Measurements from ENCODE around the gene KLHL29.

Gene KLHL29

DNA sequence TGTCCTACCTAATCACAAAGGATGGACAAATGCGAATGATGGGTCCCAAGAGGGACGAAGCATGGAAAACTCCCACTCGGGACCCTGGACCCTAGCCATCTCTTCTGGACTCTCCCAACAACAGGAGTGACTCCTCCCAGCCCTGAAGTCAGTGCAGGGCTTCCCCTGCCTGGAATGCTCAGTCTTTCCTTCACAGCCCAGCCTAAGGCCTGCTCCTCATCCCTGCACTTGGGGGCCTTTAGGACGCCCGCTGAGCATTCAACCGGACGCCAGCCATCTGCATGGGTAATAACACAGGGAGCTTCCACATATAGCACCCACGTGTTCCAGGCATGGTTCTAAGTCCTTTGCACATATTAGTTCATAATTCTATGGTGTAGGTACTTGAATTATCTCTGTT is 237.5 kb downstream of the KLHL29 start:
- DNase-seq: no peak

DNA sequence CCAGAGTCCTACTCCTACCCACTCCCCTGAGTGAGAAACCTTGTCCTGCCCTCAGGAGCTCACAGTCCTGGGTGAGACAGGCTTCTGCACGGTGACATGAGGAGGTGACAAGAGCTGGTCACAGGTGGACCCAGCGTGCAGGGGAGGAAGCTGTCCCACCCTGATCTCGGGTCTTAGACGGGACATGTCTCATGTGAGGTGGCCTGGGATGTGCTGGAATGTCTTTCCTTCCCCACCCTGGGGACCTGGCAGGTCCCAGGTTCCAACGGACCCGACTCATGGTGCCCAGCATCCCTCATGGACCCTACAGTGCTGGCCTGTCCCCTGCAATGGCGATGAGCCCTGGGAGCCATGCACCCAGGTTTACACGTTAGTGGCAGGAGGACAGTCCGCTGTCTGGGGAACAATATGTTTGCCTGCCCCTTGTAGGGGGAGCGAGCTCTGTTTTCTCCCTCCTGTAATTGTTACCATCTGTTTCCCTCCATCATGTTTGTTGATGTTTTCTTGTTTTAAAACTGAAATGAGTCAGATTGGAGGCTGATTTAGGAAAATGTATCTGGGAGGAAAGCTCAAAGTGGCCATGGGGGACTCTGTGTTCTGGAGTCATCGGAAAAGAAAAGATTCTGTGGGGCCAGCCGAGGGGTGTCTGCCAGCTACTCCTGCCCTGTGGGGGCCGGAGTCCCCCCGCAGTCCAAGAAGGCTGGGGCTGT is 238.1 kb downstream of the KLHL29 start:
- no peak for DNase-seq

DNA sequence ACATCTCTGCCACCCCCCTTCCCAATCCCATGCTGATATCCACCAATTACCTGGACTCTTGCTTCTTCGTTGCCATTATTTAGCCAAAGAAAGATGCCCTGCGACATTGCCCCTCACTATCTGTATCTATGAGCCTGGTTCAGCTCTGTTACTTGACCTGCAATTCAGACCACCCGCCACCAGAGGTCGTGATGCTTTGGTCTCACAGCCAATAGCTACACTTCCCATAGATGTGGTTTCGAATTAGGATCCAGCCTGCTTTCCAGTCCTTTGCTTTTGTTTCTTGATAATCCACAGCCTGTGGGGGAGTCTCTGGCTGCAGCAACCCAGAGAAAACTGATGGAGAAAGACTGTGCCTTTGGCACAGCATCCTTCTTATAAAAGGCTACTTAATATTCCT is 239.4 kb downstream of the KLHL29 start:
- peak; percentile 41 for DNase-seq

DNA sequence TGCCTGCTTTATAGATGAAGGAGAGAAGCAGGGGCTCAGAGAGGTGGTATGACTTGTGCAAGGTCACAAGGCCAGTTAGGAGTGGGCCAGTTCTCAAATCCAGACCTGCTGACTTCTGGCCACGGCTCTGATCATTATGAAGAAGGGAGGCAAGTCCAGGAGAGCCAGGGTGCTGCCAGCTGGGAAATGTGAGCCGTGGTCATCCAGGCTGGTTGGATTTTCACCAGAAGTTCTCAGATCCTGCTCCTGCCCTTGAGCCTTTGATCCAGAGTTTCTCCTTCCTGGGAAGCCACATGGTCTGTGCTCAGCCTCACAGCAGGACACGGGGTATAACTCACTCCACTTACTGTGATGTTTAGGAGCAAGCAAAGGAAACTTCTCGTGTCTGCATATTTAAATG is 239.9 kb downstream of the KLHL29 start:
- DNase-seq: no peak

DNA sequence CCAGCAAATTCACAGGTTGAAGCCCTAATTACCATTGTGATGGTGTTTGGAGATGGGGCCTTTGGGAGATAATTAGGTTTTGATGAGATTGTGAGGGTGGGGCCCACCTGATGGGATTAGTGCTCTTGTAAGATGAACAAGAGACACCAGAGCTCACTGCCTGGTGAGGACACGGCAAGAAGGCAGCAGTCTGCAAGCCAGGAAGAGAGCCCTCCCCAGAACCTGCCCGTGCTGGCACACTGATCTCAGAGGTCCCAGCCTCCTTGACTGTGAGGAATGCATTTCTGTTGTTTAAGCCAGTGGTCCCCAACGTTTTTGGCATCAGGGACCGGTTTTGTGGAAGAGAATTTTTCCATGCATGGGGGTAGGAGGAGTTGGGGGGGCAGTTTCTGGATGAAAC is 240.7 kb downstream of the KLHL29 start:
- DNase-seq: no peak

DNA sequence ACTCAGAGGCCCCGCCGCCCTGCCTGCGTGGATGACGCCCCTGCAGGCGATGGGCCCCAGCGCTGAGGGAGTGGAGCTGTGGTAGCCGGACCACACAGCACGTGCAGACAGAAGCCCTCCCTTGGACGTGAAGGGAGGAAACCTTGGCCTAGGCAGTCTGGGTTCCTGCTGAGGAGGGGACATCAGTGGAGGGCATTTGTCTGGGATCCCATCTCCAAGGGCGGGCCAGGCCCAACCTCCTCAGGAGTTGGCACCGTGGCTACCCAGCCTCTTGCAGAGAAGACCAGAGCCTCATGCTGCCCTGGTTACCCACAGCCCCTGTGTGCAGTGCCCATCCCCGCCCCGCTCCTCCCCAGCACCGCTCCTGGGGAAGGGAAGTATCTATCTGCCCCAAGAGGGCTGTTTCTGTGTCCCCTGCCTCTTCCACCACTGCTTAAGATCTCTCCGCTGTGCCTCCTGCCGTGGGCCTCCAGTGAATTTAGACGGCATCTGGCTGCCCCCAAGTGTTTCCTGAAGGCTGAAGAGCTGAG is 241.8 kb downstream of the KLHL29 start:
- DNase-seq: no peak

DNA sequence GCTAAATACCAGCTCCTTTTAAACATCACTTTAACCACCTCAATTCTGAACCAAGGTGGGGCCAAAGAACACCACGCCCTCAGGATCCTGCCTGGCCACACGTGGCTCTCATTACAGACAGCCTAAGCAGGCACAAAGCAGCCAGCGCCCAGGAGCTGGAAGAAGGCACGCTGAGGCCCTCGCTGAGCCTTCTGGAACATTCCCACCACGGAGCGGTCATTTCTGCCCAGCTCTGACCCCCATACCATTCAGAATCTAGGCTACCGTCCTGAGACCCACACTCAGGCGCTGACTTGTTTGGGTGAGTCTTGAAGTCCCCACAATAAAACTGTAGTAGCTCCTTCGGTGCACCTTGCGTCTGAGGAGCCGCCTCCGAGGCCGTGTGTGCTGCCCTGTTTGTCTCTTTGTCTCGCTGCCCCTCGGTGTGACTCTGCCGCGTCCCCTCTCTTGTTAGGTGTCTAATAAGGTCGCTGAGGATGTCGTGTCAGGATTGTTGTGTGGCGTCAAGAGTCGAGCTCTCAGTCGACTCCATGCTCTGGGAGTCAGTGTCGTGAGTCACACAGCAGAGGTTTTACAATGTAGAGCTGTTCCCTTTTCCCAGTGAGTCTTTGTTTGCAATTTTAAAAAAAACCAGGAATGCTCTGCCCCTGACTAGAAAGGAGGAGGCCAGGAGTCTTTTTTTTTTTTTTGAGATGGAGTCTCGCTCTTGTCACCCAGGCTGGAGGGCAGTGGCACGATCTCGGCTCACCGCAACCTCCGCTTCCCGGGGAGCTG is 242.4 kb downstream of the KLHL29 start:
- no peak for DNase-seq

DNA sequence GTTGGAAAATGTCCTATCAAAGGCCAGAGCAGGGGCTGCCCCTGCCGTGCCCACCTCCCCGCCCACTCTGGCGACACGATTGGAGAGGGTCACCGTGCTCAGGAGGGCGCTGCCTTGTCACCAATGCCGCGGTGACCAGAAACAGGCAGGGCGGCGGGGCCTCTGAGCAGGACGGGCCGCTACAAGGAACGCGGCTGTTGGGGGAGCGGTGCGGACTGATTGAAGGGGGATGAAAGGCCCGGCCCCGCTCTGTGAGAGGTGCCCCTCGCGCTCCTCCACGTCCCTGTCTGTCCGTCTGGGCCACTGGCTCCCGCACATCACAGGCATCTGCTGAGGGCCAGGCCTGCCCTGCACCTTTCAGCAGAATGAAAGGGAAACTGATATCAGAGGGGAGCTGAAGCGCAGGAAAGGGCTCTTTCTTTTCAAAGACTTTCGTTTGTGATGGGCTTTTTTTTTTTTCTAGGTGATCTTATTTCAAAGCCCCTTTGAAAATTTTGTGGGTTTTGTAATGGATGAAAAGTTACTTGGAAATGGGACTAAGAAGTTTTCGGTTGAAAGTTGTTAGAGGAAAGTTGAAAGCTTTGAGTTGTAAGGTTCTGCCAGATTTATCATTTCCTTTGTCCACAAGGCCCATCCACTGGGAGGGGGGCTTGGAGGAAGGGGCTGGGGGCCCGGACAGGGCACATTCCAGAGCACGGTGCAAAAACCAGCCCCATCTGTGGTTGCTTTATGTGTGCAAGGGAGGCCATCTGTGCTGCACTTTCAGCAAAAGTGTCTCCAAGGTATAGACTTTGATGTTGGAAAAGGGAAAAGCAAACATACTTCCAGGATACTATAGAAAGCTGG is 244.2 kb downstream of the KLHL29 start:
- DNase-seq: no peak

DNA sequence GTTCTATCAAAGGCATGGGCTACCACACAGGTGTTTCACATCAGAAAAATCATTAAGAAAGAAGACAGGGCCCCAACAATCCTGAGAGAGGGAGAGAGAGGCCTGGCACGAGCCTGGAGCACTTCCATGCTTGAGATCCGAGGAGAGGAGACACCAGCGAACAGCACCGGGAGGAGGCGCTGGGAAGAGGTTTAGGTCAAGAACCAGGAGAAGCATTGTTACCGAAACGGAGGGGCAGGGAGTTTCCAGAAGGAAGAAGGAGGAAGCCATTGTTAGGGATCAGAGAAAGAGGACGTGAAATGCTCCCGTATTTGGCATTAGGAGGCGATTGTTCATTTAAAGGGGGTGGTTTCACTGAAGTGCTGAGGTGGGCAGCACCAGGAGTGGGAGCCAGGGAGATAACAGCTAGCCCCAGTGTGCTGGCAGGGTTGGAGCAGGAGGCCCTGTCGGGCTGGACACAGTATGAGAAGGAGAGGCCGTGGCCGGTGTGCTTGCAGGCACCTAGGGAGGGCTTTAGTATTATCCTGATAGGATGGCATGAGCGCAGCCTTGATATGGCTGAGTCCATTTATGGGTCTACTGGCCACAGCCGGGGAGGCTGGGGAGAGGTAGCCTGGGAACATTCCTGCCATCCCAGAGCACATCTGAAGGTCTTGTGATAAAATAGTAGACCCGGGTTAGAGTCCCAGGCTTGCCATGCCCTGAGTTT is 244.9 kb downstream of the KLHL29 start:
- no peak for DNase-seq

DNA sequence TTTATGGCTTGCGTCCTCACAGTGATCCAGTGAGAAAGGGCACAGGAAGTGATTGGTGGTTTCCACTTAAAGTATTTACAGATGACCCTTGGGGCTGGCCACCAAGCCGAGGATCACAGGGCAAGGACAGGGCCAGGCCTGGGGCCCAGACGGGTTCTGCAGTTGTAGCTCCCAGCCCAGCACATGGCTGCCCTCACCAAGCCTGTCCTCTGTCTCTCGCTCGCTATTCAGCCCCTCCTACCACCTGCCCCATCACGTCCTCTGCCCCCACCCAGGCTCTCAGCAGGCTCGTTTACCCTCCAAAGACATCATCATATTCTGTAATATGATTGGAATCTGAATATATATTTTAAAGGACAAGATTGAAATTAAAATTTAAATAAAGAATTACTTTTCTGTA is 246.0 kb downstream of the KLHL29 start:
- no peak for DNase-seq

DNA sequence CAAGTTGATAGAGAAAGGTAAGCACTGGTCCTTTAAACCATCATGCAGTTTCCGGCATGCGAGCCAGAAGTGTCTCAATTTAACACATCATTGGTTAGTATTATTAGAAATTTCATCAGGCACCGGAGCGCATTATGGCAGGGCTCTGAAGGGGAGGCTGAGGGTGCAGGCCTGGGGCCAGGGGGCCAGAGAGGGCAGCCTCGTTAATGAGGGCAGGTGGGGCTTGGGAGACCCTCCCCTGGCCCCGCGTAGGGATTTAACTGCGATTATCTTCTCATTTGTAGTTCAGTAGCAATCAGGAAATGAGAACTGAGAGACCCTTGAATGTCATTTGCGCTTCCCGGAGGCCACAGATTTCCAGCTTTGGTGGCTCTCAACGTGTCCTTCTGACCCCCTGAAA is 246.4 kb downstream of the KLHL29 start:
- no peak for DNase-seq

DNA sequence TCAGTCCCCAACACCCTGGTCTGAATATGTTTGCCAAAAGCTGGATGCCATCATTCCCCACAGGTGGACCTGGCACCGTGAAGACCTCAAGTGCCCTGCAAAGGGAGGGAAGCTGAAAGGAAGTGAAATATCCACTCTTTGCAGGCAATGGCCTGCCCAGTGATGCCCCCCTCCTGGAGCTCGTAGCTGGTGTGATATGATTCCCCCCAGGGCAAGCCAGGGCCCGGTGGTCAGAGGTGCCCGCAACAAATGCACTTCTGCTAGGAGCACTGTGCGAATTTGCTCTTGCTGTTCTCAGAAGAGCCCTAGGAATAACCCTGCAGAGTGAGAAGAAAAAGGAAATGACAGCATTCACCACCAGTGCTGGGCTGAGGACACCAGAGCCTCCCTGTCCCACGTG is 247.4 kb downstream of the KLHL29 start:
- DNase-seq: no peak

DNA sequence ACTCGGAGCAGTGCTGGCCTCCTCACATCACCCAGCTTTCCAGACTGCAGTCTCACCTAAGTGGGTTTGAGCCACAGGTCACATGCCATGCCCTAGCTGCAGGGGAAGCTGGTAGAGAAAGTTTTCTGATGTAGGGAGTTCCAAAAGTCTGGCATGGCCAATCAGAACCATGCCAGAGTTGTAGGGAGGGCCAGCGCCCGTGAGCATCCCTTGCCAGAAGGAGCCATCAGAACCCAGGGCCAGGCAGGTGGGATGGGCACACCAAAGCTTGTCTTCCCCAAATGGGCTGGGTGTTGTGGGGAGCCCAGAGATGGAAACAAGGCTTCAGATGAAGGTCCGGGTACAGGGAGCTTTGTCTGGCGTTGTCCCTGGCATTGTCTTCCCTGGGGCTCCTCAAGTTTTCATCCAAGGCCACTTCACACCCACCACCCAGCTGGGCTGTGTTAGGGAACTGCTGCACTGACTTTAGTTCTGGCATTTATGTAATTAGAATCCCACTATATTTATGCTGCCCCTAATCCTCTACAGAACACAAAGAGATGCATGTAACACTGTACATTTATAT is 247.9 kb downstream of the KLHL29 start:
- no peak for DNase-seq

DNA sequence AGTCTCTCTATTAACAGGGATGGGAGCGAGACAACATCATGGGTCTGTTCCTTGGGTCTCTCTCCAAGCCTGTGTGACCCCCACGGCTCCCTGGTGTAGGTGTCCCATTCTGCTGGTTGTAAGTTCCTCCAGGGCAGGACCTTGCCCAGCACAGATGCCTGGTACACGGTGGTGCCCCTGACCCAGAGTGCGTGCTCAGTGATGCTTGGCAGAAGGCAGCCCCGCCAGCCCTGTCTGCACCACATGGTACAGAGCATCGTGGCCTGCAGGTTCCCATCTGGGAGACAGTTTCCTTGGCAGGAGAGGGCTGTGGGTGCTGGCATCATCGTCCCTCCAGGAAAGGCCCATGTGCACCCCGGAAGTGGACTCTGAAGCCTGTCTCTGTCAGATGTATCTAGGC is 249.0 kb downstream of the KLHL29 start:
- no peak for DNase-seq

DNA sequence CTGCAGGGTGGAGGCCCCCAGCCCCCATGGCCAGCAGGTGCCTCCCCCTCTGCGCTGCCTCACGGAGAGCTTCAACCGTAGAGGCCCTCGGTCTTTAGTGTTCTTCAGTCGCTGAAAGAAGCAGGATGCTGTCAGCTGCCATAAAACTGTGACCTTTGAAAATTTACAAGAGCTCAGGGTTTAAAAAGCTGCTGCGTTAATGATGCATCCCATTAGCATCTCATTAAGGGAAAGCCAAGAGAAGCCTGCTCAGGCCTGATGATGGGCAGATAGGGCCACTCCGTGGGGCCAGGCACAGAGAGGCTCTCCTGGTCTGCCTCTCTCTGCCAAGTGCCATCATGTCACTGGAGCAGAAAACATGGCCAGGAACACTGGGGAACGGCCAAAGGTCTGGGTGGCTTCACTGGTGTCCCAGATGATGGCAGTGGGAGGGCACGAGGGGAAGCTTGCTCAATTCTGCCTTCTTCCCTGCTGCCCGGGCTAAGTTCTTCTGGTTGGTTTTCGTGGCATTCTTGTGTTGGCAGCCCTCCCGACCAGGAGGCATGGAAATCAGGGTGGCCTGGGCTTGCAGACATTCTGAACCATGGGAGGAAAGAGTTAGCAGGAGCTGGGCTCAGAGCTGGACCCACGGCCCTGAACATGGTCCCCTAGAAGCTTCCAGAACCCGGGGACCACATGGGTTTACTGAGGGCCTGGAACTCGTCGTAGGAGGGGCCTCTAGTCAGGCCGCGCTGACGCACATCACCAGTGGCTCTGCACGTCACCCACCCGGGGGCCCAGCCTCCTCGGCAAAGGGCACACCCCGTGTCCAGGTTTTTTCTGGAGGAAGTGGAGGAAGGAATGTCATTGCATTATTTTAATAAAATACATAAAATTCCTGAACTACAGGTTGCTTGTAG is 250.7 kb downstream of the KLHL29 start:
- DNase-seq: no peak

DNA sequence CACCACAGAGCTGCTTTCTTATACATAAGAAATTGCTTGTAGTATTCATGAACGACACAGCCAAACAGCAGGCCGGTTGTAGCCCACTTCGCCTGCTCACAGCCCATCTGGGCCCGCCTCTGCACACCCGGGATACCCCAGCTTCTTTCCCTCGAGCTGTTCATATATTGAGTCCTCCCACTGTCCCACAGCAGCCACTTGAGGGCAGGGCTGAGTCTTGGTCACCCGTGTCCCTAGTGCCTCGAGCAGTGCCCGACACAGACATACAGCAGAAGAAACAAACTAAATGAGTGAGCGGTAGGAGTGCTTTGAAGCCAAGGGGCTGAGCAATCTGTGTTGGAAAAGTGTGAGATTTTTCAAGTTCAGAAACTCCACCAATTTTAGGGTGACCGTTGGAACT is 251.4 kb downstream of the KLHL29 start:
- DNase-seq: no peak

DNA sequence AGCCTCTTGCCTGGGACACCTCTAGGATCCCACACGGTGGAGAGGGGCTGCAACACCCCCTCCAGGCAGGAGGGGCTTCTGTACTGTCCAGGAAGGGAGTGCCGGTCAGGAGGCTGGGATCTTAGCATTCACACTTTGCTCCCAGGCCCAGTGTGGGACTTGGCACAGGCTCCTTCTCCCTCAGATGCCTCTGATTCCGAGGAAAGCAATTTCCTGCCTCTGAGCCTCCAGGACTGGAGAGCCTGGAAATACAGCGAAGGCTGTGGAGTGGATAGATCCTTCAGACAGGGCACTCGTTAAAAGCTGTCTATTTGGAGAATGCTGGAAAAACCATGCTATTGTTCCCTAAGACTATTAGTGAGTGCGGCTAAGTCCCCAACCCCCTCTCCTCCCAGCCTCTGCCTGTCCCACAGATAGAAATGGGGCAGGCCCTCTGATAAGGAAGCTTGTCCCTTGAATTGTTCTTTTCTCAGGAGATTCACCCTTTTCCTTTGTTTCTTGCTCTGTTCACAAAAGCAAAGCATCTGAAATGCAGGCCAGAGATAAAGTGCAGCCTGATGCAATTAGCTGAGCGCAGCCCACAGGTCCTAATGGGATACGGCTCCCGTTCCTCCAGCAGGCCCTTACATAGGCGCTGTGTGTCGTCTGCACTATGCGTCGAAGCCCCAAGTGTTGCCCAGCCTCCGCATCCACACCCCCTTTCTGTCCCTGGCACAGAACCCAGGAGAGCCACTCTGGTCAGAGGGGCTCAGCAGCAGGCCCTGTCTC is 252.2 kb downstream of the KLHL29 start:
- DNase-seq: no peak

DNA sequence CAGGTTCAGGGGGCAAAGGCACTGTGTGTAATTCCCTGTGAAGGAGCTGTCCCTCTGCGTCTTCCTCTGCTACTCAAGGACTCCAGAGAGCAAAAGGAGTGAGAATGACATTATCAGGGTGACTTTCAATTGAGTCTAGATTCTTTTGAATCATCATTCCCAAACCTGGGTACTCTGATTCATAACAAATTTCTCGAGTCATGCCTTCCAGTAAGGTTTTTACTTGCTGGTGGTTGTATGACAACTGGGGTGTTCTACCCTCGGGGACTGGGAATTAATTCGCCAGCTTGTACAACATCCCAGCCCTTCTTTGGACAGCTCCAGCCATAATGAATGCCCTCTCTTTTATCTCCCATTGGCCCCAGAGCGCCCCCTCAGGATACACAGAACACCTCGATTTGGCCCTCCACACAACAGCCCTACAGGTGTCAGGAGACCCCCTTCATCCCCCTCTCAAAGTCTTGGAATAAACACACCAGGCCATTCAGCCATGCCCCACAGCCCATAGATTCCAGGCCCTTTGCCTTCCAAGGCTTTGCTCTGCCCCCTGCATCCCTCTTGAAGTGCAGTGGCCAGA is 254.5 kb downstream of the KLHL29 start:
- no peak for DNase-seq

DNA sequence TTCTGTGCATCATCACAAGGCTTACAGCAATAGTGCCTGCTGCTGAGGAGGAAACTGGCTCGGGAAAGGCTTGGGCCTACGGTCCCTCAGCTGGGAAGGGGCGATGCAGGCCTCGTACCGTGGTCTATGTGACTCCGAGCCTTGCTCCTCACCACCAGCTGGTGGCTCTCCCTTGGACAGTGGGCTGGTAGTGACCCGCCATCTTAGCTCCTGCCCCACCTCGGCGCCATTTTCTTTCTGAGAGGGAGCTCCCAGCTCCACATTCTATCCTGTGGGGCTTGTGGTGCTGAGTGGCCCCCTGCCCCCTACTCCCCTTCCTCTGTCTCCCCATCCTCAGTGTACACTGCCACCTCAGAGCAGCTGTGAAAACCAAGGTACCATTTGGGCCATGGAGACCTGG is 255.7 kb downstream of the KLHL29 start:
- DNase-seq: no peak

DNA sequence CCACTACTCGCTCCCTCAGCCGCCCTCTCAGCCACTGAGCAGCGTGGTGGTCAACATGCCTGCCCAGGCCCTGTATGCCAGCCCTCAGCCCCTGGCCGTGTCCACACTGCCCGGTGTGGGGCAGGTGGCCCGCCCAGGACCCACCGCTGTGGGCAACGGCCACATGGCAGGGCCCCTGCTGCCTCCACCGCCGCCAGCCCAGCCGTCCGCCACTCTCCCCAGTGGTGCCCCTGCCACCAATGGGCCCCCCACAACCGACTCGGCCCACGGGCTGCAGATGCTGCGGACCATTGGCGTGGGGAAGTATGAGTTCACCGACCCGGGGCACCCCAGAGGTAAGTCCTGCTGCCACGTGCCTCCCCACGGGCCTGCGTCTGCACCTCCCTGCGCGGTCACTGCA is 257.5 kb downstream of the KLHL29 start:
- no peak for DNase-seq
